PFSK-1 (cell line): Measurements from ENCODE around the gene RSF1.

Experiments
- FOXP2 ChIP-seq: optimal IDR thresholded peaks from 2 replicates; pipeline ENCODE3; 2011; ENCODE audit warnings: borderline replicate concordance, control low read depth, inconsistent platforms; ENCODE audit not compliant: insufficient read depth; ENCODE audit errors: extremely low read length, extremely low read depth
- POLR2AphosphoS5 ChIP-seq: IDR thresholded peaks from 2 replicates; pipeline ENCODE4 v1.6.1; 2012; ENCODE audit warnings: low read depth, mild to moderate bottlenecking, control low read depth, low read length, moderate library complexity
- REST ChIP-seq, 2 experiments: IDR thresholded peaks; 2 replicates each; pipeline versions ENCODE4 v1.6.1 to v1.8.0; 2011 to 2012; ENCODE audit warnings: low read depth in 2 of 2, low read length in 2 of 2, control low read depth in 1 of 2, inconsistent platforms in 1 of 2, mild to moderate bottlenecking in 1 of 2, moderate library complexity in 1 of 2; ENCODE audit not compliant: insufficient read depth in 1 of 2
- SIN3A ChIP-seq: IDR thresholded peaks from 2 replicates; pipeline ENCODE4 v1.6.1; 2012; ENCODE audit warnings: mild to moderate bottlenecking, low read length, moderate library complexity, borderline replicate concordance; ENCODE audit not compliant: insufficient read depth
- TAF1 ChIP-seq: IDR thresholded peaks from 2 replicates; pipeline ENCODE4 v1.6.1; 2012; ENCODE audit warnings: low read length, control low read depth, borderline replicate concordance; ENCODE audit not compliant: insufficient read depth

RSF1 gene

GRCh38 chr11:77734890-77735289 lies 85.6 kb downstream of the RSF1 start:
- TF ChIP-seq POLR2AphosphoS5 = no peak
- TF ChIP-seq REST (IDR thresholded peaks at IDR 0.05; ENCODE audit: insufficient read depth in 1 of 2, low read depth in 2 of 2, low read length in 2 of 2) = no peak
- TF ChIP-seq TAF1 = no peak
- TF ChIP-seq SIN3A = no peak
- TF ChIP-seq FOXP2 = no peak

GRCh38 chr11:77732143-77732542 lies 88.4 kb downstream of the RSF1 start:
- TF ChIP-seq SIN3A (no peak), REST (IDR thresholded peaks at IDR 0.05; ENCODE audit: insufficient read depth in 1 of 2, low read depth in 2 of 2, low read length in 2 of 2) (no peak), POLR2AphosphoS5 (no peak), FOXP2 (no peak), TAF1 (no peak)

- TF ChIP-seq REST (IDR thresholded peaks at IDR 0.05; ENCODE audit: insufficient read depth in 1 of 2, low read depth in 2 of 2, low read length in 2 of 2) (no peak), FOXP2 (no peak), SIN3A (no peak), TAF1 (no peak), POLR2AphosphoS5 (no peak)
Measured at GRCh38 chr11:77730789-77731188, 89.7 kb downstream of the RSF1 start.

- TF ChIP-seq REST (IDR thresholded peaks at IDR 0.05; ENCODE audit: insufficient read depth in 1 of 2, low read depth in 2 of 2, low read length in 2 of 2) (no peak), POLR2AphosphoS5 (no peak), SIN3A (no peak), FOXP2 (no peak), TAF1 (no peak)
Measured at GRCh38 chr11:77729063-77729462, 91.5 kb downstream of the RSF1 start.

- TF ChIP-seq REST (IDR thresholded peaks at IDR 0.05; ENCODE audit: insufficient read depth in 1 of 2, low read depth in 2 of 2, low read length in 2 of 2) = no peak
Measured at GRCh38 chr11:77728203-77728786, 92.2 kb downstream of the RSF1 start.
